K562 (cell line): ENCODE data around the gene ZNF502. TPM values are rescaled to one million over a fixed set of nuclear protein-coding genes. Genes with fewer than 3 reads are reported as not detected.
"Not testable (repeated sequence)": the region's sequence is repeated elsewhere in the genome, so short reads cannot be mapped to it uniquely, and the experiment has no call there.

Source experiments
- ATAC-seq: fragments of 200-7000 bp; cut with Tn5 transposase; 3 replicates; pipeline ENCODE4 v1.9.1; 2020; ENCODE audit warnings: moderate library complexity
- BruUV-seq: library from RNA; stranded (reverse); fragments of 400-500 nt; replicated peaks from 2 replicates; lab custom pipeline; 2021; lab: Mats Ljungman, UMichigan
- CTCF ChIA-PET: fragments of 300-600 bp; formaldehyde crosslinking; extraction: SDS; loops from one replicate; lab custom pipeline; 2021; ENCODE audit warnings: low intra/inter-chr PET ratio; lab: Yijun Ruan, JAX
- POLR2A ChIA-PET: fragments of 300-600, 350-650 bp; sonication (Branson Sonifier 250); formaldehyde crosslinking; extraction: SDS; loops from one replicate; lab custom pipeline; 2021; ENCODE audit warnings: antibody characterized with exemption, inconsistent platforms; lab: Yijun Ruan, JAX
- DNase-seq, 4 experiments: peaks; one replicate each; pipeline versions ENCODE4 v3.0.0 to v3.0.0-alpha.2; 2011 to 2018; ENCODE audit warnings: low spot score in 3 of 4, mixed read lengths in 3 of 4; ENCODE audit errors: extremely low read depth in 1 of 4
- FAIRE-seq: peaks from 2 replicates; lab custom pipeline; 2011; peaks lifted over from hg19 to GRCh38; lab: Jason Lieb, UNC
- H2AFZ ChIP-seq: 2 replicates; pipeline ENCODE4 v1.6.0; 2011; ENCODE audit warnings: low read depth, low read length, control low read depth, inconsistent platforms
- H3K27ac ChIP-seq: fragments of 200-600 bp; 3 replicates; pipeline ENCODE4 v1.8.0; 2011; ENCODE audit warnings: low read depth, mild to moderate bottlenecking, control low read depth, inconsistent platforms, low read length, moderate library complexity, mixed read lengths; ENCODE audit errors: extremely low read depth
- H3K27me3 ChIP-seq, 2 experiments: fragments of 300-600 bp in 1 of 2; 2 replicates in 1 of 2; 3 replicates in 1 of 2; pipeline versions ENCODE4 v1.6.0 to v1.8.0; 2011; ENCODE audit warnings: inconsistent platforms in 2 of 2, low read length in 2 of 2, mild to moderate bottlenecking in 1 of 2, mixed read lengths in 1 of 2, moderate library complexity in 1 of 2; ENCODE audit not compliant: control insufficient read depth in 2 of 2, insufficient read depth in 2 of 2
- H3K36me3 ChIP-seq: fragments of 300-600 bp; 3 replicates; pipeline ENCODE4 v1.8.0; 2011; ENCODE audit warnings: mild to moderate bottlenecking, low read length, inconsistent platforms; ENCODE audit not compliant: control insufficient read depth, insufficient read depth
- H3K4me1 ChIP-seq, 2 experiments: fragments of 200-600 bp in 1 of 2; replicated peaks in 1 of 2; 2 replicates in 1 of 2; 3 replicates in 1 of 2; pipeline versions ENCODE4 v1.5.1 to v1.8.0; 2011; ENCODE audit warnings: inconsistent platforms in 2 of 2, low read length in 2 of 2, mild to moderate bottlenecking in 1 of 2, mixed read lengths in 1 of 2, moderate library complexity in 1 of 2; ENCODE audit not compliant: control insufficient read depth in 2 of 2, insufficient read depth in 2 of 2
- H3K4me2 ChIP-seq: 2 replicates; pipeline ENCODE4 v1.6.1; 2011; ENCODE audit warnings: low read length, control low read depth, inconsistent platforms, mixed read lengths; ENCODE audit not compliant: insufficient read depth
- H3K4me3 ChIP-seq: fragments of 200-600 bp; sonication (generic), shearing (Covaris generic); 2 replicates; pipeline ENCODE4 v1.5.1; 2016; ENCODE audit warnings: control low read depth, inconsistent platforms
- H3K79me2 ChIP-seq: fragments of 200-600 bp; 3 replicates; pipeline ENCODE4 v1.8.0; 2011; ENCODE audit warnings: low read length, inconsistent platforms; ENCODE audit not compliant: control insufficient read depth, insufficient read depth
- H3K9ac ChIP-seq, 2 experiments: 2 replicates each; pipeline versions ENCODE4 v1.6.0 to v1.6.1; 2011; ENCODE audit warnings: low read depth in 2 of 2, low read length in 2 of 2, control low read depth in 1 of 2, inconsistent platforms in 1 of 2, mild to moderate bottlenecking in 1 of 2, mixed read lengths in 1 of 2; ENCODE audit not compliant: insufficient read depth in 1 of 2
- H3K9me1 ChIP-seq: one replicate; pipeline ENCODE4 v1.6.0; 2011; ENCODE audit warnings: inconsistent platforms, mild to moderate bottlenecking, low read length, moderate library complexity; ENCODE audit not compliant: control insufficient read depth, insufficient read depth
- H3K9me3 ChIP-seq: replicated peaks from 2 replicates; pipeline ENCODE4 v1.5.1; 2011; ENCODE audit warnings: low read depth, low read length, inconsistent platforms; ENCODE audit not compliant: control insufficient read depth, insufficient read depth
- H4K20me1 ChIP-seq: replicated peaks from 2 replicates; pipeline ENCODE4 v1.6.1; 2011; ENCODE audit warnings: low read length, inconsistent platforms, mixed read lengths; ENCODE audit not compliant: control insufficient read depth, insufficient read depth
- MBD2 ChIP-seq: sonication (generic); IDR thresholded peaks from 2 replicates; pipeline ENCODE4 v1.6.1; 2016; ENCODE audit warnings: low read depth, borderline replicate concordance
- NFIC ChIP-seq: fragments of 450-650 bp; IDR thresholded peaks from 2 replicates; pipeline ENCODE4 v1.6.1; 2017; ENCODE audit warnings: mild to moderate bottlenecking, inconsistent platforms
- TRIM24 ChIP-seq, 2 experiments: fragments of 450-650 bp; IDR thresholded peaks; 2 replicates each; pipeline ENCODE4 v1.6.1; 2016
- TRIM28 ChIP-seq: fragments of 450-650 bp; IDR thresholded peaks from 2 replicates; pipeline ENCODE4 v1.6.1; 2017
- ZNF280A ChIP-seq: fragments of 450-650 bp; IDR thresholded peaks from 2 replicates; pipeline ENCODE4 v1.6.1; 2018; ENCODE audit warnings: mild to moderate bottlenecking, low read depth; ENCODE audit not compliant: partially characterized antibody
- ZNF431 ChIP-seq: sonication (generic); formaldehyde crosslinking; IDR thresholded peaks from 2 replicates; pipeline ENCODE4 v1.8.0; 2022; ENCODE audit warnings: mild to moderate bottlenecking, missing genetic modification reagents
- ZNF695 ChIP-seq: fragments of 450-650 bp; formaldehyde crosslinking; IDR thresholded peaks from 2 replicates; pipeline ENCODE4 v1.4.0; 2020; ENCODE audit warnings: mild to moderate bottlenecking, moderate library complexity
- WGBS: fragments of 100-300 bp; shearing (Covaris generic); methylation state at CpG from one replicate; pipeline ENCODE4 v1.1.6; 2016; ENCODE audit warnings: low coverage, mixed read lengths; ENCODE audit not compliant: insufficient coverage; ENCODE audit errors: missing lambda C conversion rate; 5-methylcytosine and 5-hydroxymethylcytosine counted together
- in situ Hi-C: fragments of 300-500 bp; cut with MboI; formaldehyde crosslinking; loops from 4 replicates; pipeline ENCODE4 v1.15.0; 2018; ENCODE audit warnings: inconsistent platforms, mixed read lengths
- intact Hi-C: fragments of 100-400 bp; cut with micrococcal nuclease; formaldehyde crosslinking; loops from 2 replicates; pipeline ENCODE4 v1.14.2; 2022
- polyA plus RNA-seq, 8 experiments: library from polyadenylated mRNA; depleted of rRNA in 4 of 8; stranded (reverse) in 5 of 8; unstranded in 3 of 8; fragments of >200 nt; fragmentation: Nextera tagmentation in 2 of 8; fragmentation: Illumina TruSeq in 1 of 8; extraction: Ambion mirVana in 2 of 8; extraction: Trizol in 1 of 8; gene quantifications; 2 replicates each; pipeline versions ENCODE4 v1.2.1 to v1.2.3, GENCODE V29; 2011 to 2014; ENCODE audit warnings: inconsistent platforms in 1 of 8, missing spikeins in 1 of 8
- total RNA-seq, 7 experiments: library from RNA; depleted of rRNA in 6 of 7; stranded (reverse); fragments of >200 nt in 6 of 7; fragmentation: Illumina TruSeq in 2 of 7; extraction: Trizol in 2 of 7; gene quantifications; 2 replicates each; pipeline versions ENCODE4 v1.2.1 to v1.2.3, GENCODE V29; 2011 to 2021; ENCODE audit warnings: low replicate concordance in 1 of 7

The ZNF502 gene
- total and polyA plus RNA-seq, 9 of the 15 experiments (the other 6 are each of a cell fraction or from before 2014, with no cell fraction given): 0.38 to 0.98 (median 0.67) TPM

- H3K27ac ChIP-seq, FAIRE-seq, H3K9me3 ChIP-seq, H3K9ac ChIP-seq, H3K79me2 ChIP-seq, H3K27me3 ChIP-seq, H3K9me1 ChIP-seq, CTCF ChIA-PET, in situ Hi-C loops, H3K4me3 ChIP-seq, ATAC-seq, intact Hi-C loops, H3K4me1 ChIP-seq, H3K36me3 ChIP-seq, H4K20me1 ChIP-seq, POLR2A ChIA-PET, H3K4me2 ChIP-seq, H2AFZ ChIP-seq, BruUV-seq, DNase-seq: not testable (repeated sequence)
- WGBS: 11% methylated on average over 8 of the region's 8 CpGs
- peak in 1 of 2 experiments; percentile 23; a peak in 1 of 4 replicates for TF ChIP-seq TRIM24 (IDR thresholded peaks at IDR 0.05)
- 0 out of 2 replicates have a peak, but pooled peaks have one; percentile 28 for TF ChIP-seq TRIM28
- TF ChIP-seq ZNF280A: peak; percentile 62
- peak; percentile 98 for TF ChIP-seq ZNF431 (CRISPR knock-in tag)
Measured at GRCh38 chr3:44673466-44673865, 39.0 kb upstream of the ZNF502 start.

GRCh38 chr3:44674211-44674610 lies 38.2 kb upstream of the ZNF502 start:
- peak; percentile 45; the same call in 1 of the 2 replicates for TF ChIP-seq NFIC
- no peak for TF ChIP-seq MBD2
- TF ChIP-seq ZNF695: no peak
- TF ChIP-seq, all 486 proteins: peak for 1
- no peaks in the 10 kb centered on the region; a peak in 2 of 5 replicates for H3K27me3 ChIP-seq
- no peak for FAIRE-seq
- peaks cover 7% of the 10 kb centered on the region for H3K9me3 ChIP-seq
- ATAC-seq: no peak
- no peaks in the 10 kb centered on the region for H3K79me2 ChIP-seq
- H3K4me2 ChIP-seq: no peak overlapping the region
- intact Hi-C loops: no loop called here
- no peaks in the 10 kb centered on the region for H4K20me1 ChIP-seq
- DNase-seq: no peak
- H3K36me3 ChIP-seq: no peaks in the 10 kb centered on the region
- in situ Hi-C loops: no loop called here
- no peak overlapping the region for H3K4me3 ChIP-seq
- ChIA-PET POLR2A (no interaction called here), CTCF (no interaction called here)
- H3K9me1 ChIP-seq: no peaks in the 10 kb centered on the region
- H3K27ac ChIP-seq: no peak overlapping the region
- H3K4me1 ChIP-seq: no peaks in the 10 kb centered on the region
- no TSS peak for BruUV-seq
- 0% methylated on average over 2 of the region's 2 CpGs for WGBS
- H2AFZ ChIP-seq: no peak overlapping the region
- H3K9ac ChIP-seq: no peak overlapping the region
